ENCODE data around the gene UBA3. TPM values are rescaled to one million over a fixed set of nuclear protein-coding genes. Genes with fewer than 3 reads are reported as not detected.

Gene UBA3
- total and polyA plus RNA-seq, 4 donors = 41.2 to 107 (median 49.1) TPM

DNA sequence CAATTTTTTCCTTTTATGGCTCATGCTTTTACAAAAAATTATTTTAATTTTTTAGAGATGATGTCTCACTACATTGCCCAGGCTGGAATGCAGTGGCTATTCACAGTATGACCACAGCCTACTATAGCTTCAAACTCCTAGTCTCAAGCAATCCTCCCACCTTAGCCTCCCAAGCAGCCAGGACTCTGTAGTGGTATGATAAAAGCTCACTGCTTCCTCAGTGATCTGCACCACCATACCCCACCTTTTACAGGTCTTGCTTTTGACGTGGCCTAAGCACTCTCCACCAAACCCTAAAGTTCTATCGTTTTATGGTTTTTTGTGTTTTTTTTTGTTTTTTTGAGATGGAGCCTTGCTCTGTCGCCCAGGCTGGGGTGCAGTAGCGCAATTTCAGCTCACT, 14.0 kb downstream of the UBA3 start:
- WGBS, 2 donors = 77 to 99% methylated on average over 4 of the region's 4 CpGs
- TF ChIP-seq, protein P1, sequence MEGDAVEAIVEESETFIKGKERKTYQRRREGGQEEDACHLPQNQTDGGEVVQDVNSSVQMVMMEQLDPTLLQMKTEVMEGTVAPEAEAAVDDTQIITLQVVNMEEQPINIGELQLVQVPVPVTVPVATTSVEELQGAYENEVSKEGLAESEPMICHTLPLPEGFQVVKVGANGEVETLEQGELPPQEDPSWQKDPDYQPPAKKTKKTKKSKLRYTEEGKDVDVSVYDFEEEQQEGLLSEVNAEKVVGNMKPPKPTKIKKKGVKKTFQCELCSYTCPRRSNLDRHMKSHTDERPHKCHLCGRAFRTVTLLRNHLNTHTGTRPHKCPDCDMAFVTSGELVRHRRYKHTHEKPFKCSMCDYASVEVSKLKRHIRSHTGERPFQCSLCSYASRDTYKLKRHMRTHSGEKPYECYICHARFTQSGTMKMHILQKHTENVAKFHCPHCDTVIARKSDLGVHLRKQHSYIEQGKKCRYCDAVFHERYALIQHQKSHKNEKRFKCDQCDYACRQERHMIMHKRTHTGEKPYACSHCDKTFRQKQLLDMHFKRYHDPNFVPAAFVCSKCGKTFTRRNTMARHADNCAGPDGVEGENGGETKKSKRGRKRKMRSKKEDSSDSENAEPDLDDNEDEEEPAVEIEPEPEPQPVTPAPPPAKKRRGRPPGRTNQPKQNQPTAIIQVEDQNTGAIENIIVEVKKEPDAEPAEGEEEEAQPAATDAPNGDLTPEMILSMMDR (IDR thresholded peaks at IDR 0.05; ENCODE audit: control extremely low read depth, extremely low read depth) = no peak
- Histone ChIP-seq H3K4me1 (ENCODE audit: control insufficient read depth in 5 of 5, insufficient read depth in 5 of 5, low read length in 5 of 5) (no peaks in the 10 kb centered on the region), H3K9ac (ENCODE audit: insufficient read depth in 1 of 2, low read length in 2 of 2) (no peak overlapping the region), H3K4me3 (no peak overlapping the region), H3K27me3 (ENCODE audit: control insufficient read depth in 3 of 3, insufficient read depth in 3 of 3, low read length in 2 of 3) (no peaks in the 10 kb centered on the region), H3K9me3 (ENCODE audit: control insufficient read depth in 4 of 4, insufficient read depth in 3 of 4, low read length in 3 of 4) (no peaks in the 10 kb centered on the region), H3K27ac (ENCODE audit: low read depth in 1 of 2, low read length in 1 of 2) (no peak overlapping the region), H3K36me3 (ENCODE audit: control insufficient read depth in 4 of 4, insufficient read depth in 4 of 4, low read length in 4 of 4) (peaks cover 6 to 22% (median 15%) of the 10 kb centered on the region in 4 donors)
- DNase-seq = no peak
- no peak for ATAC-seq (ENCODE audit: insufficient read depth, low FRiP score)

DNA sequence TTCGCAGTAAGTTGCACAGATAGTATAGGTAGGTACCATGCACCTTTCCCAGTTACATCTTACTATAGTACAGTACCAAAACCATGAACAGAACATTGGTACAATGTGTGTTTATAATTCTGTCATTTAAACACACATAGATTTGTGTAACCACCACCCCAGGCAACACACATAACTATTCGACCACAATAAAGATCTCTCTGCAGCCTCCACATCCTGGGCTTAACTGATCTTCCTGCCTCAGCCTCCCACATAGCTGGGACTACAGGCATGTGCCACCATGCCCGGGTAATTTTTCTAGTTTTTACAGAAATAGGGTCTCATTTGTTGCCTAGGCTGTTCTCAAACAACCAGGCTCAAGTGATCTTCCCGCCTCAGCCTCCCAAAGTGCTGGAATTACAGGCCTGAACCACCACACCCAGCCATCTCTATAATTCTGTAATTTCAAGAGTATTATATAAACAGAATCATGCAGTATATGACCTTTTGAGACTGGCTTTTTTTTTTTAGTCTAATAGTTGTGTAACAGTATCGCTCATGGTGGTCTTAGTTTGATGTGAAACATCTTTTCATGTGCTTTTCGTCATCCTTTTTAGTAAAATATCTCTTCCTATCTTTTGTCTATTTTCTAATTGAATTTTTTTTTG, 14.7 kb downstream of the UBA3 start:
- Histone ChIP-seq H3K27ac (ENCODE audit: low read depth in 1 of 2, low read length in 1 of 2) (no peak overlapping the region), H3K9ac (ENCODE audit: insufficient read depth in 1 of 2, low read length in 2 of 2) (no peak overlapping the region), H3K9me3 (ENCODE audit: control insufficient read depth in 4 of 4, insufficient read depth in 3 of 4, low read length in 3 of 4) (no peaks in the 10 kb centered on the region), H3K36me3 (ENCODE audit: control insufficient read depth in 4 of 4, insufficient read depth in 4 of 4, low read length in 4 of 4) (peaks cover 10 to 29% (median 17%) of the 10 kb centered on the region in 4 donors), H3K4me1 (ENCODE audit: control insufficient read depth in 5 of 5, insufficient read depth in 5 of 5, low read length in 5 of 5) (no peaks in the 10 kb centered on the region), H3K27me3 (ENCODE audit: control insufficient read depth in 3 of 3, insufficient read depth in 3 of 3, low read length in 2 of 3) (no peaks in the 10 kb centered on the region), H3K4me3 (no peak overlapping the region)
- DNase-seq (no peak), ATAC-seq (ENCODE audit: insufficient read depth, low FRiP score) (no peak)
- WGBS, 2 donors = 86 to 93% methylated on average over 6 of the region's 6 CpGs
- TF ChIP-seq, protein P1 (IDR thresholded peaks at IDR 0.05; ENCODE audit: control extremely low read depth, extremely low read depth) = no peak

DNA sequence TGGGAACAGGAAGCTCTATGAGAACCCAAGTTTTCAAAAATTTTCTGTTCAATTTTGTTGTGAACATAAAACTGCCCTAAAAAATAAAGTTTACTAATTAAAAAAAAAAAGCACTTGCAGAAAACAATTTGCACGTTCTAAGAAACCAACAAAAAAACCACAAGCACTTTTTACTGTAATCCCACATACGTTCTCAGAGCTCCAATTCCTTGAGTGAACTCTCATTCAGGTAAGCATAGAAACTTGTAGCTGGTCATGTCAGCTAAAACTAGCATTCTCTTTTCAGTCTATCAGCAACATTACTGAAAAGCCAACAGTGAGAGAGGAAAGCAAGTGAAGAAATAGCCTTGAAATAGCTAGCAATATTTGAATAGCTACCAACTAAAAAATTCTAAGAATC, 16.5 kb downstream of the UBA3 start:
- H3K4me3 ChIP-seq = no peak overlapping the region
- no peaks in the 10 kb centered on the region for H3K9me3 ChIP-seq (ENCODE audit: control insufficient read depth in 4 of 4, insufficient read depth in 3 of 4, low read length in 3 of 4)
- DNase-seq = no peak
- TF ChIP-seq, protein P1 (IDR thresholded peaks at IDR 0.05; ENCODE audit: control extremely low read depth, extremely low read depth) = no peak
- no peaks in the 10 kb centered on the region for H3K4me1 ChIP-seq (ENCODE audit: control insufficient read depth in 5 of 5, insufficient read depth in 5 of 5, low read length in 5 of 5)
- no peaks in the 10 kb centered on the region for H3K27me3 ChIP-seq (ENCODE audit: control insufficient read depth in 3 of 3, insufficient read depth in 3 of 3, low read length in 2 of 3)
- 66 to 68% methylated on average over 2 of the region's 2 CpGs for WGBS, 2 donors
- no peak overlapping the region for H3K9ac ChIP-seq (ENCODE audit: insufficient read depth in 1 of 2, low read length in 2 of 2)
- ATAC-seq (ENCODE audit: insufficient read depth, low FRiP score) = no peak
- H3K27ac ChIP-seq (ENCODE audit: low read depth in 1 of 2, low read length in 1 of 2) = no peak overlapping the region
- H3K36me3 ChIP-seq (ENCODE audit: control insufficient read depth in 4 of 4, insufficient read depth in 4 of 4, low read length in 4 of 4) = peaks cover 11 to 37% (median 22%) of the 10 kb centered on the region in 4 donors

DNA sequence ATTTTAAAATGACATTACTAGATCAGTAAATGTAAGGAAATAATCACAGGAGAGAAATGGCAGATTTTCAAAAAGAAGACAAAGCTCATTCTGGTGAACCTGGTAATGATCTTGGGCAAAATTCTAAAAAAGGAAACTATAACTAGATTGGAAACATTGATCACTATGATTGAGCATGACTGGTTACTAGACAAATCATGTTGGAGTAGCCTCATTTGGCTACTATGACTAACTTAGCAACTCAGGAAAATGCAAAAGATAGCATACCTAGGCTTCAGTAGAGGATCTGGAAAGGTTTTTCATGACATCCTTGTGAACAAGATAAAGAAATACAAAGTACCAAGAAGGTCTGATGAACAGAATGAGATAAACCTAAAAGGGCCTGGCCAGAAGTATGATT, 20.5 kb downstream of the UBA3 start:
- ATAC-seq (ENCODE audit: insufficient read depth, low FRiP score) = no peak
- no peak overlapping the region for H3K27ac ChIP-seq (ENCODE audit: low read depth in 1 of 2, low read length in 1 of 2)
- H3K4me1 ChIP-seq (ENCODE audit: control insufficient read depth in 5 of 5, insufficient read depth in 5 of 5, low read length in 5 of 5) = no peaks in the 10 kb centered on the region
- H3K27me3 ChIP-seq (ENCODE audit: control insufficient read depth in 3 of 3, insufficient read depth in 3 of 3, low read length in 2 of 3) = no peaks in the 10 kb centered on the region
- no peak for DNase-seq
- peaks cover 13 to 42% (median 31%) of the 10 kb centered on the region in 4 donors for H3K36me3 ChIP-seq (ENCODE audit: control insufficient read depth in 4 of 4, insufficient read depth in 4 of 4, low read length in 4 of 4)
- no peak overlapping the region for H3K4me3 ChIP-seq
- TF ChIP-seq, protein P1 (IDR thresholded peaks at IDR 0.05; ENCODE audit: control extremely low read depth, extremely low read depth) = no peak
- no peaks in the 10 kb centered on the region for H3K9me3 ChIP-seq (ENCODE audit: control insufficient read depth in 4 of 4, insufficient read depth in 3 of 4, low read length in 3 of 4)
- no peak overlapping the region for H3K9ac ChIP-seq (ENCODE audit: insufficient read depth in 1 of 2, low read length in 2 of 2)
